H1 (cell line): ENCODE data around the gene TRMT61A. TPM values are rescaled to one million over a fixed set of nuclear protein-coding genes. Genes with fewer than 3 reads are reported as not detected.

Experiments
- CTCF ChIA-PET: fragments of 300-600 bp; sonication (Branson Sonifier 250); formaldehyde crosslinking; loops from one replicate; lab custom pipeline; 2021; ENCODE audit not compliant: partially characterized antibody; lab: Charles Lee
- POLR2A ChIA-PET: fragments of 300-600 bp; sonication (Branson Sonifier 250); formaldehyde crosslinking; loops from one replicate; lab custom pipeline; 2021; ENCODE audit warnings: inconsistent platforms; ENCODE audit not compliant: partially characterized antibody; lab: Charles Lee
- DNase-seq, 2 experiments: peaks; one replicate each; pipeline versions ENCODE4 v3.0.0 to v3.0.0-alpha.2; 2010 to 2022; ENCODE audit warnings: low spot score in 2 of 2, low read depth in 1 of 2, mixed read lengths in 1 of 2
- FAIRE-seq: peaks from 2 replicates; lab custom pipeline; 2011; peaks lifted over from hg19 to GRCh38; lab: Jason Lieb, UNC
- H2AFZ ChIP-seq: 2 replicates; pipeline ENCODE4 v1.8.1; 2012; ENCODE audit warnings: low read length, inconsistent platforms
- H2AK5ac ChIP-seq: 2 replicates; pipeline ENCODE4 v1.6.1; 2013; ENCODE audit warnings: low read depth, low read length
- H2BK120ac ChIP-seq: replicated peaks from 2 replicates; pipeline ENCODE3; 2013; ENCODE audit warnings: low read depth, low read length, inconsistent platforms
- H2BK12ac ChIP-seq: 2 replicates; pipeline ENCODE4 v1.6.1; 2013; ENCODE audit warnings: low read depth, low read length
- H2BK15ac ChIP-seq: 2 replicates; pipeline ENCODE4 v1.6.1; 2013; ENCODE audit warnings: low read length
- H2BK20ac ChIP-seq: 2 replicates; pipeline ENCODE4 v1.6.1; 2013; ENCODE audit warnings: low read length
- H2BK5ac ChIP-seq: 2 replicates; pipeline ENCODE4 v1.6.1; 2013; ENCODE audit warnings: low read depth, low read length
- H3K14ac ChIP-seq: 2 replicates; pipeline ENCODE4 v1.6.1; 2013; ENCODE audit warnings: inconsistent platforms; ENCODE audit not compliant: insufficient read length
- H3K18ac ChIP-seq: 2 replicates; pipeline ENCODE4 v1.6.1; 2013; ENCODE audit warnings: low read length; ENCODE audit errors: extremely low read depth
- H3K23ac ChIP-seq: 2 replicates; pipeline ENCODE4 v1.6.1; 2013; ENCODE audit warnings: inconsistent platforms; ENCODE audit not compliant: insufficient read length
- H3K23me2 ChIP-seq: 2 replicates; pipeline ENCODE4 v1.6.1; 2013; ENCODE audit warnings: low read depth, low read length
- H3K27ac ChIP-seq: 2 replicates; pipeline ENCODE4 v1.6.1; 2011; ENCODE audit warnings: low read depth, low read length, inconsistent platforms
- H3K27me3 ChIP-seq, 4 experiments: replicated peaks in 1 of 4; 1 replicate in 1 of 4; 2 replicates in 3 of 4; pipeline versions ENCODE4 v1.6.1 to v1.8.1; 2011 to 2013; ENCODE audit warnings: low read length in 3 of 4, mild to moderate bottlenecking in 3 of 4, inconsistent platforms in 2 of 4, mixed read lengths in 2 of 4, moderate library complexity in 1 of 4; ENCODE audit not compliant: control insufficient read depth in 3 of 4, insufficient read depth in 3 of 4; ENCODE audit errors: extremely low read depth in 1 of 4
- H3K36me3 ChIP-seq, 4 experiments: 2 replicates each; pipeline versions ENCODE4 v1.6.1 to v1.8.1; 2011 to 2013; ENCODE audit warnings: mild to moderate bottlenecking in 4 of 4, low read length in 3 of 4, moderate library complexity in 2 of 4, control low read depth in 1 of 4, inconsistent platforms in 1 of 4; ENCODE audit not compliant: insufficient read depth in 4 of 4, control insufficient read depth in 2 of 4
- H3K4ac ChIP-seq: replicated peaks from 2 replicates; pipeline ENCODE3; 2013; ENCODE audit warnings: low read length, low read depth, mixed read lengths, inconsistent platforms; ENCODE audit not compliant: insufficient read length
- H3K4me1 ChIP-seq, 4 experiments: replicated peaks in 1 of 4; 1 replicate in 1 of 4; 2 replicates in 3 of 4; pipeline versions ENCODE4 v1.6.1 to v1.8.1; 2011 to 2013; ENCODE audit warnings: low read length in 3 of 4, inconsistent platforms in 2 of 4, mixed read lengths in 1 of 4; ENCODE audit not compliant: insufficient read depth in 4 of 4, control insufficient read depth in 3 of 4
- H3K4me2 ChIP-seq, 2 experiments: 2 replicates each; pipeline versions ENCODE4 v1.6.1 to v1.8.1; 2011 to 2013; ENCODE audit warnings: low read depth in 2 of 2, low read length in 2 of 2, control low read depth in 1 of 2, inconsistent platforms in 1 of 2, mild to moderate bottlenecking in 1 of 2; ENCODE audit not compliant: insufficient read depth in 1 of 2
- H3K4me3 ChIP-seq, 4 experiments: fragments of 200-600, 300-600 bp in 1 of 4; sonication (generic), shearing (Covaris generic), sonication (Bioruptor Twin) in 1 of 4; 2 replicates each; pipeline versions ENCODE4 v1.5.1 to v1.8.1; 2011 to 2016; ENCODE audit warnings: low read length in 4 of 4, low read depth in 3 of 4, control low read depth in 2 of 4, inconsistent platforms in 2 of 4, mild to moderate bottlenecking in 2 of 4, mixed read lengths in 1 of 4, moderate library complexity in 1 of 4; ENCODE audit not compliant: insufficient read depth in 2 of 4; ENCODE audit errors: extremely low read depth in 1 of 4
- H3K56ac ChIP-seq: replicated peaks from 2 replicates; pipeline ENCODE3; 2013; ENCODE audit warnings: low read depth, mild to moderate bottlenecking, mixed read lengths, low read length, inconsistent platforms; ENCODE audit not compliant: insufficient read length
- H3K79me1 ChIP-seq: 2 replicates; pipeline ENCODE4 v1.6.1; 2013; ENCODE audit warnings: low read depth, low read length, control low read depth
- H3K79me2 ChIP-seq, 2 experiments: 2 replicates each; pipeline versions ENCODE4 v1.6.1 to v1.8.1; 2012 to 2013; ENCODE audit warnings: low read length in 2 of 2, mild to moderate bottlenecking in 2 of 2, inconsistent platforms in 1 of 2; ENCODE audit not compliant: insufficient read depth in 2 of 2, control insufficient read depth in 1 of 2
- H3K9ac ChIP-seq, 4 experiments: replicated peaks in 1 of 4; 1 replicate in 1 of 4; 2 replicates in 3 of 4; pipeline versions ENCODE4 v1.6.1 to v1.8.1; 2011 to 2013; ENCODE audit warnings: low read depth in 3 of 4, low read length in 3 of 4, control low read depth in 2 of 4, mild to moderate bottlenecking in 2 of 4, moderate library complexity in 2 of 4, inconsistent platforms in 1 of 4; ENCODE audit errors: extremely low read depth in 1 of 4
- H3K9me3 ChIP-seq, 2 experiments: 2 replicates each; pipeline versions ENCODE4 v1.6.1 to v1.8.1; 2012 to 2013; ENCODE audit warnings: mild to moderate bottlenecking in 2 of 2, moderate library complexity in 2 of 2, control low read depth in 1 of 2, inconsistent platforms in 1 of 2, low read depth in 1 of 2, low read length in 1 of 2, mixed read lengths in 1 of 2; ENCODE audit not compliant: insufficient read depth in 2 of 2
- H4K20me1 ChIP-seq, 2 experiments: replicated peaks in 1 of 2; 2 replicates each; pipeline versions ENCODE3 to v1.8.1; 2011 to 2013; ENCODE audit warnings: inconsistent platforms in 2 of 2, low read length in 2 of 2, mild to moderate bottlenecking in 1 of 2; ENCODE audit not compliant: insufficient read depth in 2 of 2, control insufficient read depth in 1 of 2
- H4K5ac ChIP-seq: 2 replicates; pipeline ENCODE4 v1.6.1; 2013; ENCODE audit warnings: low read length, low read depth, mixed read lengths, inconsistent platforms; ENCODE audit not compliant: insufficient read length
- H4K8ac ChIP-seq: 2 replicates; pipeline ENCODE4 v1.8.0; 2013; ENCODE audit warnings: mild to moderate bottlenecking, moderate library complexity, low read length, inconsistent platforms; ENCODE audit not compliant: insufficient read depth; ENCODE audit errors: extremely low read depth
- H4K91ac ChIP-seq: replicated peaks from 2 replicates; pipeline ENCODE3; 2013; ENCODE audit warnings: low read length, mixed read lengths, inconsistent platforms; ENCODE audit not compliant: insufficient read length
- BRCA1 ChIP-seq: IDR thresholded peaks from 2 replicates; pipeline ENCODE4 v1.6.1; 2012; ENCODE audit warnings: low read depth, low read length, improper control_type of control experiment
- SIN3A ChIP-seq, 2 experiments: IDR thresholded peaks in 1 of 2; conservative IDR thresholded peaks in 1 of 2; 2 replicates each; pipeline ENCODE4 v1.6.1; 2011 to 2012; ENCODE audit warnings: low read length in 2 of 2, improper control_type of control experiment in 1 of 2, low read depth in 1 of 2, mild to moderate bottlenecking in 1 of 2
- WGBS, 2 experiments: shearing (Covaris generic) in 1 of 2; methylation state at CpG; one replicate each; pipeline versions ENCODE4 v1.1.6 to v1.1.7; 2013 to 2015; ENCODE audit warnings: low lambda C conversion rate in 2 of 2, mixed read lengths in 2 of 2, inconsistent platforms in 1 of 2, low coverage in 1 of 2, missing lambda C conversion rate in 1 of 2; ENCODE audit not compliant: insufficient replicate concordance in 2 of 2, insufficient coverage in 1 of 2, insufficient read length in 1 of 2; ENCODE audit errors: extremely low coverage in 1 of 2, missing lambda C conversion rate in 1 of 2; 5-methylcytosine and 5-hydroxymethylcytosine counted together
- polyA plus RNA-seq, 7 experiments: library from polyadenylated mRNA; depleted of rRNA in 3 of 7; stranded (reverse) in 5 of 7; unstranded in 2 of 7; fragments of >200 nt in 5 of 7; fragments of 200-250 nt in 2 of 7; gene quantifications; 1 replicate in 5 of 7; 2 replicates in 1 of 7; 4 replicates in 1 of 7; pipeline versions ENCODE4 v1.2.1 to v1.2.3, GENCODE V29; 2011 to 2013; ENCODE audit warnings: missing spikeins in 2 of 7, mixed read lengths in 2 of 7
- total RNA-seq: library from RNA; stranded (reverse); fragmentation: NEBNext Ultra II Directional; extraction: Animal tissue kit (Norgen Biotek cat#: 25700); gene quantifications from 2 replicates; pipeline ENCODE4 v1.2.1, GENCODE V29; 2021

TRMT61A gene
- total and polyA plus RNA-seq, 2 of the 8 experiments (the other 6 are each of a cell fraction or from before 2014, with no cell fraction given): 15.8 to 19.0 TPM

GRCh38 chr14:103562179-103562428 is 33.1 kb downstream of the TRMT61A start:
- H3K4me2 ChIP-seq: peak overlapping the region; percentile 80 to 87
- H2AK5ac ChIP-seq: no peak overlapping the region
- no peak overlapping the region for H2AFZ ChIP-seq
- no peaks in the 10 kb centered on the region for H3K27me3 ChIP-seq
- no peak overlapping the region for H3K14ac ChIP-seq
- H3K23me2 ChIP-seq: peaks cover 12% of the 10 kb centered on the region; the same call in 1 of the 2 replicates
- 1% methylated on average over 15 of the region's 25 CpGs; no CpG with 5 or more reads in 1 of the 2 experiments for WGBS, 2 experiments
- no peak overlapping the region; the same call in 1 of the 2 replicates for H2BK12ac ChIP-seq
- TF ChIP-seq BRCA1 (no peak), SIN3A (conservative IDR thresholded peaks at IDR 0.05 in 1 of 2, IDR thresholded peaks at IDR 0.05 in 1 of 2; ENCODE audit: low read depth in 1 of 2, low read length in 2 of 2) (0 out of 4 replicates have a peak, but pooled peaks of 1 of the 2 experiments have one; percentile 9)
- TF ChIP-seq, all 59 proteins: peak for 1
- Histone ChIP-seq H4K5ac (peak overlapping the region; percentile 40), H4K8ac (peak overlapping the region; percentile 90; the same call in 1 of the 2 replicates), H2BK15ac (no peak overlapping the region), H3K4me1 (peaks cover 0 to 4% (median under 1%) of the 10 kb centered on the region in 4 experiments; a peak in 2 of 7 replicates), H3K18ac (no peak overlapping the region; the same call in 1 of the 2 replicates), H2BK20ac (no peak overlapping the region), H3K79me1 (peaks cover 13% of the 10 kb centered on the region; the same call in 1 of the 2 replicates), H3K36me3 (peaks cover 0 to 21% (median 12%) of the 10 kb centered on the region in 4 experiments; a peak in 7 of 8 replicates), H3K56ac (peak overlapping the region; percentile 57), H3K79me2 (peaks cover 12 to 81% of the 10 kb centered on the region in 2 experiments), H2BK5ac (peak overlapping the region; percentile 54; the same call in 1 of the 2 replicates), H3K27ac (peak overlapping the region; percentile 94; the same call in 1 of the 2 replicates), H2BK120ac (no peak overlapping the region), H3K4ac (no peak overlapping the region), H4K91ac (no peak overlapping the region), H3K23ac (no peak overlapping the region), H3K4me3 (peak overlapping the region; percentile 82 to 97 (median 91)), H4K20me1 (peaks cover 8 to 13% of the 10 kb centered on the region in 2 experiments), H3K9ac (peak overlapping the region; percentile 81 to 89 (median 86)), H3K9me3 (no peaks in the 10 kb centered on the region)
- POLR2A ChIA-PET: interaction anchor here (0.6 to 2.7 kb wide), 19 partner anchors 12 to 334 kb away, joined by 3 to 40 read pairs (median 4); partner anchors contain the start of genes CKB, TRMT61A, XRCC3 and ZFYVE21
- no peak for DNase-seq
- CTCF ChIA-PET: interaction anchor here (1.1 to 2.6 kb wide), 7 partner anchors 9 to 52 kb away, joined by 3 to 14 read pairs (median 6); no protein-coding TSS in a partner anchor
- no peak for FAIRE-seq
